ENCODE results near the gene ARL3. TPM values are rescaled to one million over a fixed set of nuclear protein-coding genes. Genes with fewer than 3 reads are reported as not detected.

ARL3 gene
- total RNA-seq, 1 donor from 2014 or later: 20.3 TPM

- peak; percentile 86 for DNase-seq
- peaks cover 4% of the 10 kb centered on the region for H3K27me3 Mint-ChIP-seq (ENCODE audit: unreplicated experiment)
- peak overlapping the region; percentile 25 for H3K4me3 Mint-ChIP-seq (ENCODE audit: unreplicated experiment)
- H3K9me3 Mint-ChIP-seq (ENCODE audit: unreplicated experiment): peaks cover 9% of the 10 kb centered on the region
- H3K36me3 Mint-ChIP-seq (ENCODE audit: unreplicated experiment): peaks cover 6% of the 10 kb centered on the region
- H3K4me1 Mint-ChIP-seq (ENCODE audit: low read depth, unreplicated experiment): peaks cover 43% of the 10 kb centered on the region
- TF ChIP-seq, protein P1, sequence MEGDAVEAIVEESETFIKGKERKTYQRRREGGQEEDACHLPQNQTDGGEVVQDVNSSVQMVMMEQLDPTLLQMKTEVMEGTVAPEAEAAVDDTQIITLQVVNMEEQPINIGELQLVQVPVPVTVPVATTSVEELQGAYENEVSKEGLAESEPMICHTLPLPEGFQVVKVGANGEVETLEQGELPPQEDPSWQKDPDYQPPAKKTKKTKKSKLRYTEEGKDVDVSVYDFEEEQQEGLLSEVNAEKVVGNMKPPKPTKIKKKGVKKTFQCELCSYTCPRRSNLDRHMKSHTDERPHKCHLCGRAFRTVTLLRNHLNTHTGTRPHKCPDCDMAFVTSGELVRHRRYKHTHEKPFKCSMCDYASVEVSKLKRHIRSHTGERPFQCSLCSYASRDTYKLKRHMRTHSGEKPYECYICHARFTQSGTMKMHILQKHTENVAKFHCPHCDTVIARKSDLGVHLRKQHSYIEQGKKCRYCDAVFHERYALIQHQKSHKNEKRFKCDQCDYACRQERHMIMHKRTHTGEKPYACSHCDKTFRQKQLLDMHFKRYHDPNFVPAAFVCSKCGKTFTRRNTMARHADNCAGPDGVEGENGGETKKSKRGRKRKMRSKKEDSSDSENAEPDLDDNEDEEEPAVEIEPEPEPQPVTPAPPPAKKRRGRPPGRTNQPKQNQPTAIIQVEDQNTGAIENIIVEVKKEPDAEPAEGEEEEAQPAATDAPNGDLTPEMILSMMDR (IDR thresholded peaks at IDR 0.05; ENCODE audit: partially characterized antibody, unreplicated experiment): peak; percentile 65
- peak overlapping the region; percentile 86 for H3K27ac Mint-ChIP-seq (ENCODE audit: unreplicated experiment)
Observed at GRCh38 chr10:102678842-102679289, 35.3 kb downstream of the ARL3 start.

DNA sequence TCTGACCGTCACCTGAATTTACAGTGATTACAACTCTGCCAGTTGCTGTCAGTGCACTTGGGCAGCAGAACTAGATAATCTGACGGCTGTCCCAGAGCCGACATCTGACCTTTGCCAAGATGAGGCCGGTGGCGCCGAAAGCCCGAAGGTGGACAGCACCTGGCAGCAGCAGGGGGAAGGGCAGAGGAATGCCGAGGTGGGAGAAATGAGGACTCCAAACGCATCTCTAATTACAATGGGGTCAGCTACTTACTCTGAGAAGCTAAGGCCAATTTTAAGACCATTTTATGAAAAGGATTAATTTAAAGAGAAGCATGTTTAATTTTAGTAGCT, 36.2 kb downstream of the ARL3 start:
- no peak for DNase-seq
- Mint-ChIP-seq H3K9me3 (ENCODE audit: unreplicated experiment) (peaks cover 12% of the 10 kb centered on the region), H3K4me3 (ENCODE audit: unreplicated experiment) (peak overlapping the region; percentile 69), H3K27me3 (ENCODE audit: unreplicated experiment) (peaks cover 4% of the 10 kb centered on the region), H3K27ac (ENCODE audit: unreplicated experiment) (peak overlapping the region; percentile 76), H3K36me3 (ENCODE audit: unreplicated experiment) (peaks cover 6% of the 10 kb centered on the region), H3K4me1 (ENCODE audit: low read depth, unreplicated experiment) (peaks cover 50% of the 10 kb centered on the region)
- TF ChIP-seq, protein P1 (IDR thresholded peaks at IDR 0.05; ENCODE audit: partially characterized antibody, unreplicated experiment): no peak

- H3K27me3 Mint-ChIP-seq (ENCODE audit: unreplicated experiment): peaks cover 5% of the 10 kb centered on the region
- H3K4me3 Mint-ChIP-seq (ENCODE audit: unreplicated experiment): peak overlapping the region; percentile 69
- peaks cover 12% of the 10 kb centered on the region for H3K9me3 Mint-ChIP-seq (ENCODE audit: unreplicated experiment)
- no peak for DNase-seq
- TF ChIP-seq, protein P1 (IDR thresholded peaks at IDR 0.05; ENCODE audit: partially characterized antibody, unreplicated experiment): no peak
- H3K27ac Mint-ChIP-seq (ENCODE audit: unreplicated experiment): peak overlapping the region; percentile 76
- H3K4me1 Mint-ChIP-seq (ENCODE audit: low read depth, unreplicated experiment): peaks cover 54% of the 10 kb centered on the region
- H3K36me3 Mint-ChIP-seq (ENCODE audit: unreplicated experiment): peaks cover 6% of the 10 kb centered on the region
Observed at GRCh38 chr10:102677331-102678067, 36.7 kb downstream of the ARL3 start.

DNA sequence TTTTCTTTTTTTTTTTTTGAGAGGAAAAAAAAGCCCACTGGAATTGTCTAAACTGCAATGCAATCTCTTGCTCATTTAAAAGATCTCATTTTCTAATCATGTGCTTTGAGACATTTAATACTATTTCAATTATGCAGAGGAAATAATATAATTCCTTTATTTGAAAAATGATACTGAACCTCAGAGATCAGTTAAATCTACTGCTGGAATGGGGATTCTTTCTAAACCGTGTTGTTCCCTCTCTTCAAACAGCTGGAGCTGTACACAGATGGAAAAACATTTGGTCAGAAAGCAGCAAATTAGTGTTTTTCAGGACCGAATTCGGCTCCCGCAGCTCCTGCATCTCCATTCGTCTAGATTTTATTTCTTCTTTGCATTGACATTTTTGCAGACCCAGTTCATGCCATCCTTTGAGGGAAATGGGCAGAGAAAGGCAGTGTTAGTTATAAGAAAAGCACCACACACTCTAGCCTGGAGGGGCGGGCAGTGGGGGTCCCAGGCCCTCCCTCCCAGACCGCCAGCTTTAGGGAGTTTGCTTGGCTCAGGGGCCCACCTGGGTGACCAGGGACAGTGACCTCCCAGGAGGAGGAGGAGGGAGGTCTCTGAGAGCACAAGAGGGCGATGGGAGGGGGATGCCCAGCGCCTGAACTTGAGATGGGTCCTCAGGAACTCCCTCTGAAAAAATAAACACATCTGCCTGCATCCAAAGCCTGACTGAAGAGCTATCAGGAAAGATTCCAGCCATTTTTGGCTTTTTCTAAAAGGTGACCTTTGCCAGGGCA, 37.5 kb downstream of the ARL3 start:
- Mint-ChIP-seq H3K36me3 (ENCODE audit: unreplicated experiment) (peaks cover 5% of the 10 kb centered on the region), H3K27ac (ENCODE audit: unreplicated experiment) (peak overlapping the region; percentile 67), H3K9me3 (ENCODE audit: unreplicated experiment) (peaks cover 12% of the 10 kb centered on the region), H3K4me1 (ENCODE audit: low read depth, unreplicated experiment) (peaks cover 55% of the 10 kb centered on the region), H3K4me3 (ENCODE audit: unreplicated experiment) (peak overlapping the region; percentile 69), H3K27me3 (ENCODE audit: unreplicated experiment) (peaks cover 5% of the 10 kb centered on the region)
- DNase-seq: no peak
- TF ChIP-seq, protein P1 (IDR thresholded peaks at IDR 0.05; ENCODE audit: partially characterized antibody, unreplicated experiment): no peak
